A549 treated with DMSO at 1 μM for 4 hours (cell line): ENCODE measurements around the gene SPA17. TPM values are rescaled to one million over a fixed set of nuclear protein-coding genes. Genes with fewer than 3 reads are reported as not detected.

ENCODE experiments used
- total RNA-seq: library from RNA; stranded (reverse); fragments of 200-300 nt; extraction: Qiagen RNA extraction; gene quantifications from 5 replicates; pipeline ENCODE4 v1.2.3, GENCODE V29; 2022; ENCODE audit warnings: low read depth

Gene SPA17
- total RNA-seq, result 17.6 to 24.9 TPM (median 19.6 TPM) in 5 replicates

DNA sequence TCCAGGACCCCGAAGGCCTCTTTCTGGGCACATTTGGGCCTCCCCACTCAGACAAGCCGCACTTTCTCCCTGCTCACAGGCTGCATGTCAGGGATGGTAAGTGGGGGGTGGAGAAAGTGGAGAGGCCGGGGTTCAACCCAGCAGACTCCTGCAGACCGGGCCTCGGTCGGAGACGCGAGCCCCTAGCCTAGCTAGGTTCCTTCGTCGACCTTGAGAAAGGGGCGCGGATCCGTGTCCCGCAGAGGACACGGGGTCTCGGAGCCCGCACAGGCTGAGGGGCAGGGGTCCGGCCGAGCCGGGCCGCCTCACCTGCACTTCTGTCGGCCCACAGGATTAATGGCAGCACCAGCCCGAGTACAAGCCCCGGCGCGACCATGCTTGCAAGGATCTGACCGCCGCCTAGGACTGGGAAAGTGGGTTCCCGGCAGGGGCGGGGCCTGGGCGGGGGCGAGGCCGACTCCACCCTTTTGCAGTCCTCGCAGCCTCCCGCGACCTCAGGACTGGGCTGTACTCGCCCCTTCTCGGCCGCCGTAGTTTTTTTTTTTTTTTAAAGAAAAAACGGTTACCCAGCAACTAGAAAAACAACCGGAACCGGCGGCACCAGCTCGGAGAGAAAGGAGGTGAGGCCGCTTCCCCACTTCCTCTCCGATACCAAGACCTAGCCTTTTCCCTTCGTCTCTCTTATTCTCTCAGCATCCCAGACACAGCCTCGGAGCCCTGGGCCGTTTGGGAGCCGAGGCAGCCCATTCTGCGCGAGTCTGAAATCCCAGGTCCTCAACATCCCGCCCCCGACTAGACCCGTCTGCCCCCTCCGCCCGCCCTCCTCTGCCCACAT is at the start of gene SPA17, which contains the start of gene SIAE:
Gene SPA17 (plus strand): TSS at position 572 of the 835 bp plus-strand sequence. CDS start 1,361 bp downstream, outside the sequence.
Gene SIAE (minus strand): TSS at position 407 of the 835 bp plus-strand sequence. CDS start 31 bp downstream, at position 376.

GRCh38 chr11:124739479-124740276 is 66.0 kb downstream of the SPA17 start, which contains the start of gene NRGN:
Gene NRGN (plus strand): TSS chr11:124739942. CDS start chr11:124740085, 143 bp downstream.

Other genes starting within 250 kb of the SPA17 start
- not detected in 5 replicates for gene OR8B4, start 249.0 kb upstream of the SPA17 start, total RNA-seq
- not detected in 5 replicates for gene OR8B8, start 228.2 kb upstream of the SPA17 start, total RNA-seq
- gene OR8B12, start 130.2 kb upstream of the SPA17 start, total RNA-seq, result not detected in 5 replicates
- not detected in 5 replicates for gene OR8A1, start 103.9 kb upstream of the SPA17 start, total RNA-seq
- not detected in 5 replicates for gene PANX3, start 62.5 kb upstream of the SPA17 start, total RNA-seq
- gene TBRG1, start 51.0 kb upstream of the SPA17 start, total RNA-seq, result 16.7 to 19.5 TPM (median 18.8 TPM) in 5 replicates
- 13.0 to 17.1 TPM (median 14.1 TPM) in 5 replicates for gene SIAE, start 165 bp upstream of the SPA17 start, total RNA-seq
- 5.5 to 11.1 TPM (median 9.1 TPM) in 5 replicates for gene NRGN, start 66.0 kb downstream of the SPA17 start, total RNA-seq
- 0.08 TPM in 1 of 5 replicates, not detected in the others for gene VSIG2, start 78.4 kb downstream of the SPA17 start, total RNA-seq
- gene ESAM, start 88.4 kb downstream of the SPA17 start, total RNA-seq, result 9.0 to 12.4 TPM (median 10.5 TPM) in 5 replicates
- gene MSANTD2, start 126.5 kb downstream of the SPA17 start, total RNA-seq, result 4.5 to 5.8 TPM (median 5.4 TPM) in 5 replicates
- gene ROBO3, start 191.5 kb downstream of the SPA17 start, total RNA-seq, result 1.8 to 3.6 TPM (median 2.7 TPM) in 5 replicates
- 0.02 to 0.07 TPM in 2 of 5 replicates, not detected in the others for gene ROBO4, start 224.0 kb downstream of the SPA17 start, total RNA-seq
- not detected in 5 replicates for gene HEPN1, start 245.3 kb downstream of the SPA17 start, total RNA-seq